Fibroblast of upper back skin (primary cell): ENCODE results near the gene LPCAT2.
A peak's percentile ranks its signal among the peaks of the same experiment; 100 is the strongest.

Source experiments
- DNase-seq: peaks from one replicate; pipeline ENCODE4 v3.0.0-alpha.2; 2013

LPCAT2 gene

DNA sequence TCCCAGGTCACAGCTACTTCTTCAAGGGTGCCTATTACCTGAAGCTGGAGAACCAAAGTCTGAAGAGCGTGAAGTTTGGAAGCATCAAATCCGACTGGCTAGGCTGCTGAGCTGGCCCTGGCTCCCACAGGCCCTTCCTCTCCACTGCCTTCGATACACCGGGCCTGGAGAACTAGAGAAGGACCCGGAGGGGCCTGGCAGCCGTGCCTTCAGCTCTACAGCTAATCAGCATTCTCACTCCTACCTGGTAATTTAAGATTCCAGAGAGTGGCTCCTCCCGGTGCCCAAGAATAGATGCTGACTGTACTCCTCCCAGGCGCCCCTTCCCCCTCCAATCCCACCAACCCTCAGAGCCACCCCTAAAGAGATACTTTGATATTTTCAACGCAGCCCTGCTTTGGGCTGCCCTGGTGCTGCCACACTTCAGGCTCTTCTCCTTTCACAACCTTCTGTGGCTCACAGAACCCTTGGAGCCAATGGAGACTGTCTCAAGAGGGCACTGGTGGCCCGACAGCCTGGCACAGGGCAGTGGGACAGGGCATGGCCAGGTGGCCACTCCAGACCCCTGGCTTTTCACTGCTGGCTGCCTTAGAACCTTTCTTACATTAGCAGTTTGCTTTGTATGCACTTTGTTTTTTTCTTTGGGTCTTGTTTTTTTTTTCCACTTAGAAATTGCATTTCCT, 3.4 kb upstream of the LPCAT2 start:
- no peak for DNase-seq

DNA sequence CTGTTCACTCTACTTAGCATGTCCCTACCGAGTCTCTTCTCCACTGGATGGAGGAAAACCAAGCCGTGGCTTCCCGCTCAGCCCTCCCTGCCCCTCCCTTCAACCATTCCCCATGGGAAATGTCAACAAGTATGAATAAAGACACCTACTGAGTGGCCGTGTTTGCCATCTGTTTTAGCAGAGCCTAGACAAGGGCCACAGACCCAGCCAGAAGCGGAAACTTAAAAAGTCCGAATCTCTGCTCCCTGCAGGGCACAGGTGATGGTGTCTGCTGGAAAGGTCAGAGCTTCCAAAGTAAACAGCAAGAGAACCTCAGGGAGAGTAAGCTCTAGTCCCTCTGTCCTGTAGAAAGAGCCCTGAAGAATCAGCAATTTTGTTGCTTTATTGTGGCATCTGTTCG, 2.8 kb upstream of the LPCAT2 start:
- DNase-seq: no peak

GRCh38 chr16:55506708-55507107, 2.2 kb upstream of the LPCAT2 start:
- no peak for DNase-seq

- DNase-seq: no peak
Measured at GRCh38 chr16:55508271-55508921, 476 bp upstream of the LPCAT2 start.

DNA sequence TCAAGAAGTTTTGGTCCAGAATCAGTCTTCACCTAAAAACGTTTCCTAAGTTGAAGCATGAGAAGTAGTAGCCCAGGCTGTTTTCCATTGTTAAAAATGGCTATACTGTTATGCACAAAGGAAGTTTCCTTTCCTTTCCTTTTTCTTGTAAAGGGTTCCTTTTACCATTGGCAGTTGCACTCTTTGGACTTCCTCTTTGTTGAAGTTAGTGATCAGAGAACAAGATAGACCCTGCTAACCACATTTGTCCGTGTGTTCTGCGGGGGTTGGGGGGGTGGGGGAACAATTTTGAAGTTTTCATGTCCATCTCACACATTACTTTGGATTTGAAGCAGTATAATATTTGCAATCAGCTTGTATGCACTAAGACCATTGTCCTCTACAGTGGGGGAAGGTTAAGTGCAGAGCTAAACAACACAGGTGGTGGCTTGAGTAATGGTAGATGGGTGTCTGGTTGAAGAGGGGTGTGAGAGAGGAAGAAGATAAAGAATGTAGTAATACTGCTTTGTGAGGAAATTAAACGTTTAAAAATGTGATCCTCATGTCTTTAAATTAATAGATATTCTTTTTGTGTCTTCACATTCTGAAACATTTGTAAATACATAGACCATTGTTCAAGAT, 1.4 kb downstream of the LPCAT2 start:
- DNase-seq: no peak

DNA sequence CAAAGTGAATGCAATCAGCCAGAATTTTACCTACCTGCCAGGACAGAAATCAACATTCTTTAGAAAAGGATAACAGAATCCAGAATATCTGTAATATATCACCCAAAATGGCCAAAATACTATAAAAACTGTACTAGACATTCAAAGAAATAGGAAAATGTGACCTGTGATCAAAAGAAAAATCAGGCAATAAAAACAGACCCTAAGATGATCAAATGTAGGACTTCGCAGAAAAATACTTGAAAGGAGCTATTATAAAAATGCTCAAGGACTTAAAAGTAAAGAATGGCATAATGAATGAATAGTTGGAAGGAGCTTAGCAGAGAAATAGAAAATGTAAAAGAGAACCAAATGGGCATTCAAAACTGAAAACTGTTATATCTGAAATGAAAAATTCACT, 4.1 kb downstream of the LPCAT2 start:
- no peak for DNase-seq

DNA sequence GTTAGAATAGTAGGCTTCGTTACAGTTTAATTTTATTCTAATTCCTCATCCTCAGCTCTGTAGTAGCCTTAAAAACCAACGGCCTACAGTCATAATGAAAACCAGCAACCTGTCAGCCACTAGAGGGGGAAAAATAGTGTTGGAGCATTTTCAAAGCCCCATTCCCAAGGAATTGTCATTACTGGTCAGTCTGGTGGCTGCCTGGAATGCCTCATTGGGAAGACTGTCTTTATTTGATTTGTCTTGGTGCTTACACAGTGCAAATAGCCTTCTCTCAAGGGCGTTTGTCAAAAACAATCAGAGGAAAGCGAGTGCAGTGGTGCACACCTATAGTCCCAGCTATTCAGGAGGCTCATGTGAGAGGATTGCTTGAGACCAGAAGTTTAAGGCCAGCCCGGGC, 4.7 kb downstream of the LPCAT2 start:
- DNase-seq: peak; percentile 35

- DNase-seq: peak; percentile 88
Measured at GRCh38 chr16:55515111-55515510, 6.2 kb downstream of the LPCAT2 start.

- DNase-seq: no peak
Measured at GRCh38 chr16:55521792-55522191, 12.9 kb downstream of the LPCAT2 start.

- DNase-seq: peak; percentile 43
Measured at GRCh38 chr16:55526441-55526840, 17.6 kb downstream of the LPCAT2 start.

DNA sequence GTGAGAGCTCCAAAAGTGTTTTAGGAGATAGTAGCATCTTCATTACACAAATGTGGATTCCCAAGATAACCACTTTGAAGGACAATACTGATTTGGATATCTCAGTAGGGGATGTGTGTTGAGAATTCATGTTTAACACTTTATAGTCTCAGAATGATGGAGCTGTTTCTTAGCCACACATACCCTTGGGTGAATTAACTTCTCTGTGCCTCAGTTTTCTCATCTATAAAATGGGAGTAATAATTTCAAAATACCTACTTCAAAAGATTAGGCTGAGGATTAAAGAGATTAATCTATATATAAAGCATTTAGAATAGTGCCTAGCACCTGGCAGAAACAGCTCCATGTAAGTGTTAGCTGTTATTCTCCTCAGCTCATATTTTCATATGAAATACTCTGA, 19.0 kb downstream of the LPCAT2 start:
- no peak for DNase-seq

- no peak for DNase-seq
Measured at GRCh38 chr16:55529018-55529417, 20.1 kb downstream of the LPCAT2 start.

GRCh38 chr16:55530316-55530856, 21.5 kb downstream of the LPCAT2 start:
- no peak for DNase-seq

DNA sequence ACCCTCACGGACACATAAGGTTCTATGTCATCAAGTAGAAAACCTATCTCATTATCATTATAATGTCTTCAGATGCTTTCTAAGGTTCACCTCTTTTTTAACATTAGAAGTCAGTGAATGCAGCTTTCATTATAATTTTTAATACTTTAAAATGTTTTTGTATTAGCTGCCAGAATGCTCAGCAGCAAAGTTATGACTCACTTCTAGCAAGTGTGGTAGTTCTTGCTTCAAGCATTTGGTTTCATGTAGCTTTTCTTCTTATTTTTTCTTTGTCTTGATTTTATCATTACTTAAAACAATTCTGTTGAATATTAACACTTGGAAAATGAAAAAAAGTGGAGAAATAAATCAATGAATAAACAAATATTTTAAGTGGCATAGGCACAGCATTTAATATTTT, 23.4 kb downstream of the LPCAT2 start:
- DNase-seq: no peak

- no peak for DNase-seq
Measured at GRCh38 chr16:55534756-55535155, 25.9 kb downstream of the LPCAT2 start.

GRCh38 chr16:55539049-55539448, 30.2 kb downstream of the LPCAT2 start:
- DNase-seq: peak; percentile 65

GRCh38 chr16:55539488-55539887, 30.6 kb downstream of the LPCAT2 start:
- DNase-seq: no peak

- DNase-seq: no peak
Measured at GRCh38 chr16:55540221-55540620, 31.3 kb downstream of the LPCAT2 start.

GRCh38 chr16:55542459-55543082, 33.7 kb downstream of the LPCAT2 start:
- peak; percentile 81 for DNase-seq

DNA sequence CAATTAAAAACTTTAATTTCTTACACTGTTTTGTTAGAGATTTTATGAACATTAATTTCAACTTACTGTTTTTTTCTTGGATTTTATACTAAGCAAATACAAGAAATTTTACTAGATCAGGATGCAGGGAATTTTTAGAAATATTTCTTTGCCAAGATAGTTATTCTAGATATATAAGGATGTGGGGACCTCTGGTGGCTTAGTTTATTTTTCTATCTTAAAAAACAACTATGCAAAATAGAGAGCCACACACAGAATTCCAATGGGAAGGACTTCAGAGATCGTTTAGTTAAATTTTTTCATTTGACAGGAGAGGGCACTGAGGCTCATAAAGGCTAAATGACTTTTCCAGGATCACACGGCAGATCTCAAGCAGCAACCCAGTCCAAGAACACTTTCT, 34.6 kb downstream of the LPCAT2 start:
- peak; percentile 52 for DNase-seq

- peak; percentile 90 for DNase-seq
Measured at GRCh38 chr16:55552621-55553020, 43.7 kb downstream of the LPCAT2 start.

DNA sequence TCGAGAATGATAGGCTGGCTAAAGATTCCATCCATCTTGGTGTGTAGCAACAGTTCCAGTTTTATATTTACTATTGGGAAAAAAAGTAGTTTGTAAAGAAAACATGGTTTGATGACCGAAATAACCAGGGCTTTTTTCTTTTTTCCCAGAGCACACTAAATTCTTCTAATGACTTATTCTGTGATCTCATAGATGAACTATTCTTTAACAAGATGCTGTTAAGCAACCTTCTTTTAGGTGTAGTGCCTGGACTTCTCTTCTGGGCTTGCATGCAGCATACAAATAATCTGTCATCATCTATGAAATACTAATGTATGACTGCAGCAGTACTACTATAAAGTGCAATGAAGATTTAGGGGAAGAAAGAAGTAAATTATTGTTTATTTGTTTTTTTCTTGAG, 46.6 kb downstream of the LPCAT2 start:
- DNase-seq: peak; percentile 54

DNA sequence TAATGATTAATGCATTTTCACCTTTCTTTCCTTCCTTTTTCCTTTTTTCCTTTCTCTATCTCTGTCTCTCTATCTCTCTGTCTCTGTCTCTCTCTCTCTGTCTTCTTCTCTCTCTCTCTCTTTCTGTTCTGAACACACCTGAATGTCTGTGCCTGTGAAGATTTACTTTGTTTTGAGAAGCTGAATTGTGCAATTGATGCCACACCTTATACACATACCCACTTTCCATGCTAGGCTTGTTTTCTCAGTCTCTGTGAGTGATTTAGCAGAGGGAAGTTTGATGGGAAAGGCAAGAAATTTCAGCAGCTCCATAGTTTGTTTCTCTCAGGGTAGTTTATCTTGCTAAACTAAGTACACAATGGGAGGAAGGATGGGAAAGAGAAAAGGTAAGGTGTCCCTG, 48.3 kb downstream of the LPCAT2 start:
- DNase-seq: no peak

DNA sequence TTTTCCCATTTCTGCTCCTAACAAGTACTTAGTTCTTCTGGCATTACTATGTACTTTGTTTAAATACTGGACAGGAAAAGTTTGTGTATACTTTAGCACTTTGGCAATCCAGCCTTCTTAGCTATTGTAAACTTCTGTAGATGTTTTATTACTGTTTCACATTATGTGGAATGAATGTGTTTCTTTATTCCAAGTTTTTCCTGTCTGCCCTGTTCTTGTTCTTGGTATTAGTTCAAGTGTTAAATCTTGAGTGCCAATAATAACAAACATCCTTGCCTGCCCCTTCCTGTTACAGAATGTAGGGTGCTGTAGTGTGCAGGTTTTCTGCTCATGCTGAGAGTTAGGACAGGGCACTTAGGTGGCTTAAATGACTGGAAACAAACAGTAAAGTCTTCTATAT, 50.4 kb downstream of the LPCAT2 start:
- peak; percentile 16 for DNase-seq
